Activated naive CD4-positive, alpha-beta T cell treated with anti-CD3 and anti-CD28 coated beads, Interleukin-2, amount 50 U/mL, for 16 hours (primary cell): ENCODE measurements around the gene DYNLT2B.
"Not testable (repeated sequence)": the region's sequence is repeated elsewhere in the genome, so short reads cannot be mapped to it uniquely, and the experiment has no call there.

ENCODE experiments used
- DNase-seq: peaks from one replicate; pipeline ENCODE4 v3.0.0-alpha.2; 2020

DYNLT2B gene

GRCh38 chr3:196317687-196318467, at the start of gene DYNLT2B:
DYNLT2B (minus strand) TSS chr3:196318240; CDS start chr3:196318152, 88 bp downstream.
- peak; percentile 89 for DNase-seq

GRCh38 chr3:196365736-196366135, 47.7 kb upstream of the DYNLT2B start:
- no peak for DNase-seq

GRCh38 chr3:196360586-196360985, 42.5 kb upstream of the DYNLT2B start:
- DNase-seq, result no peak

- DNase-seq, result not testable (repeated sequence)
Measured at GRCh38 chr3:196358540-196358939, 40.5 kb upstream of the DYNLT2B start.

- no peak for DNase-seq
Measured at GRCh38 chr3:196357905-196358304, 39.9 kb upstream of the DYNLT2B start.

GRCh38 chr3:196356556-196356955, 38.5 kb upstream of the DYNLT2B start:
- no peak for DNase-seq

- DNase-seq, result no peak
Measured at GRCh38 chr3:196355668-196356067, 37.6 kb upstream of the DYNLT2B start.

GRCh38 chr3:196354132-196354531, 36.1 kb upstream of the DYNLT2B start:
- no peak for DNase-seq

- DNase-seq, result no peak
Measured at GRCh38 chr3:196351541-196351940, 33.5 kb upstream of the DYNLT2B start.

- DNase-seq, result no peak
Measured at GRCh38 chr3:196350067-196350466, 32.0 kb upstream of the DYNLT2B start.

- DNase-seq, result no peak
Measured at GRCh38 chr3:196348698-196349097, 30.7 kb upstream of the DYNLT2B start.

- DNase-seq, result no peak
Measured at GRCh38 chr3:196344663-196345062, 26.6 kb upstream of the DYNLT2B start.

GRCh38 chr3:196343917-196344316, 25.9 kb upstream of the DYNLT2B start:
- DNase-seq, result not testable (repeated sequence)

- DNase-seq, result no peak
Measured at GRCh38 chr3:196341137-196341536, 23.1 kb upstream of the DYNLT2B start.

GRCh38 chr3:196340466-196340865, 22.4 kb upstream of the DYNLT2B start:
- DNase-seq, result no peak

GRCh38 chr3:196339493-196340254, 21.6 kb upstream of the DYNLT2B start:
- DNase-seq, result no peak

GRCh38 chr3:196339044-196339443, 21.0 kb upstream of the DYNLT2B start:
- no peak for DNase-seq

- DNase-seq, result no peak
Measured at GRCh38 chr3:196336319-196337145, 18.5 kb upstream of the DYNLT2B start.

GRCh38 chr3:196335503-196335948, 17.5 kb upstream of the DYNLT2B start:
- DNase-seq, result no peak

GRCh38 chr3:196334982-196335381, 16.9 kb upstream of the DYNLT2B start:
- DNase-seq, result no peak

GRCh38 chr3:196332168-196332567, 14.1 kb upstream of the DYNLT2B start:
- no peak for DNase-seq

GRCh38 chr3:196327405-196327804, 9.4 kb upstream of the DYNLT2B start:
- DNase-seq, result no peak

GRCh38 chr3:196326936-196327335, 8.9 kb upstream of the DYNLT2B start:
- DNase-seq, result no peak
